Choroid plexus epithelial cell (primary cell): Measurements from ENCODE around the gene TEX51.

Experiments
- DNase-seq: peaks from one replicate; pipeline ENCODE4 v3.0.0-alpha.2; 2010; ENCODE audit warnings: low read depth
- H3K4me3 ChIP-seq: 2 replicates; pipeline ENCODE4 v1.5.1; 2011; ENCODE audit warnings: low read depth, mild to moderate bottlenecking, control low read depth, low read length, moderate library complexity
- CTCF ChIP-seq: conservative IDR thresholded peaks from 2 replicates; pipeline ENCODE4 v1.5.1; 2011; ENCODE audit warnings: low read depth, mild to moderate bottlenecking, control low read depth, inconsistent platforms, low read length, moderate library complexity

TEX51 gene

GRCh38 chr2:126935774-126936173, 37.1 kb downstream of the TEX51 start:
- no peak overlapping the region for H3K4me3 ChIP-seq
- no peak for DNase-seq
- TF ChIP-seq CTCF, result no peak

- no peak for DNase-seq
- no peak for TF ChIP-seq CTCF
- H3K4me3 ChIP-seq, result no peak overlapping the region
These were observed 37.6 kb downstream of the TEX51 start for GRCh38 chr2:126936219-126936723.

- no peak for TF ChIP-seq CTCF
- no peak for DNase-seq
- no peak overlapping the region for H3K4me3 ChIP-seq
These were observed 41.6 kb downstream of the TEX51 start for GRCh38 chr2:126940331-126940730.

GRCh38 chr2:126942427-126943203, 43.9 kb downstream of the TEX51 start:
- DNase-seq, result no peak
- H3K4me3 ChIP-seq, result no peak overlapping the region

GRCh38 chr2:126943612-126944348, 45.1 kb downstream of the TEX51 start:
- H3K4me3 ChIP-seq, result no peak overlapping the region
- no peak for TF ChIP-seq CTCF
- DNase-seq, result no peak

More at GRCh38 chr2:126942427-126943203, 43.9 kb downstream of the TEX51 start:
- TF ChIP-seq CTCF, result no peak

- peak; percentile 2 for DNase-seq
- no peak overlapping the region for H3K4me3 ChIP-seq
- TF ChIP-seq CTCF, result no peak
These were observed 46.4 kb downstream of the TEX51 start for GRCh38 chr2:126945118-126945517.
